Right renal cortex interstitium (tissue), 3 donors: ENCODE data around the gene FTCD. TPM values are rescaled to one million over a fixed set of nuclear protein-coding genes. Genes with fewer than 3 reads are reported as not detected.

Experiments
- DNase-seq, 3 donors: peaks; one replicate each; pipeline ENCODE4 v3.0.0-alpha.2; 2013; ENCODE audit warnings: low read depth in 3 of 3, low spot score in 2 of 3
- polyA plus RNA-seq, 3 donors: library from polyadenylated mRNA; unstranded; fragments of 120-200 nt; gene quantifications; one replicate each; pipeline ENCODE4 v1.2.1, GENCODE V29; 2013; ENCODE audit not compliant: insufficient read length in 3 of 3

FTCD gene
- polyA plus RNA-seq, 3 donors: 15.1 to 23.2 (median 22.6) TPM

GRCh38 chr21:46125846-46126301 lies 29.5 kb downstream of the FTCD start:
- no peak for DNase-seq

DNA sequence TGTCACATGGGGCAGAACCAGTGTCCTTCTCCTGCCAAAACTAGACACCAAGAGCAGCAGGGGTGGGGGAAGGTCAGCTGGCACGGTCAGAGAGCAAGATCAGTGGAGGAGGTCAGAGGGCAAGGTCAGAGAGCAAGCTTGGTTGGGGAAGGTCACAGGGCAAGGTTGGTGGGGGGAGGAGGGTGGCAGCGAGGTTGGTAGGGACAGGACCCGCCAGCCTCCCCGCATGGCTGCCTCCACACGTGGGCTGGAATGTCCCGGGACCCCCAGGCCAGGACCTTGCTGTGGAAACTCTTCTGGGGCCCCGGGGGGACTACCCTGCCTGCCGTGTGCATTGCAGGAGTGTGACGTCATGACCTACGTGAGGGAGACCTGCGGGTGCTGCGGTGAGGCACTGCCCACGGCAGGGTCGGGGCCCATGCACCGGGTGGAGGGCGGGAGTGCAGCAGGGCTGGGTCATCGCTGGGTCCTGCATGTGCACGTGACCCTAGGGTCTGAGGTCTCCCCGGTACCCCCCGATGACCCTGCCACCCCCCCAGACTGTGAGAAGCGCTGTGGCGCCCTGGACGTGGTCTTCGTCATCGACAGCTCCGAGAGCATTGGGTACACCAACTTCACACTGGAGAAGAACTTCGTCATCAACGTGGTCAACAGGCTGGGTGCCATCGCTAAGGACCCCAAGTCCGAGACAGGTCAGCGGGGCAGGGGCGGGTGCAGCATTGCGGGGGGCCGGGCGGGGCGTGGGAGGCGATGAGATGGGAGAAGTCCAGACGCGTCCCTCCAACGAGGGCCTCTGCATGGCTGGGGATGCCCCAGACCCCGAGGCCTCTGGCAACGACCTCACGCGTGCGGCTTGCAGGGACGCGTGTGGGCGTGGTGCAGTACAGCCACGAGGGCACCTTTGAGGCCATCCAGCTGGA lies 30.2 kb downstream of the FTCD start:
- no peak for DNase-seq

GRCh38 chr21:46124083-46124925 lies 31.1 kb downstream of the FTCD start:
- DNase-seq: no peak

DNA sequence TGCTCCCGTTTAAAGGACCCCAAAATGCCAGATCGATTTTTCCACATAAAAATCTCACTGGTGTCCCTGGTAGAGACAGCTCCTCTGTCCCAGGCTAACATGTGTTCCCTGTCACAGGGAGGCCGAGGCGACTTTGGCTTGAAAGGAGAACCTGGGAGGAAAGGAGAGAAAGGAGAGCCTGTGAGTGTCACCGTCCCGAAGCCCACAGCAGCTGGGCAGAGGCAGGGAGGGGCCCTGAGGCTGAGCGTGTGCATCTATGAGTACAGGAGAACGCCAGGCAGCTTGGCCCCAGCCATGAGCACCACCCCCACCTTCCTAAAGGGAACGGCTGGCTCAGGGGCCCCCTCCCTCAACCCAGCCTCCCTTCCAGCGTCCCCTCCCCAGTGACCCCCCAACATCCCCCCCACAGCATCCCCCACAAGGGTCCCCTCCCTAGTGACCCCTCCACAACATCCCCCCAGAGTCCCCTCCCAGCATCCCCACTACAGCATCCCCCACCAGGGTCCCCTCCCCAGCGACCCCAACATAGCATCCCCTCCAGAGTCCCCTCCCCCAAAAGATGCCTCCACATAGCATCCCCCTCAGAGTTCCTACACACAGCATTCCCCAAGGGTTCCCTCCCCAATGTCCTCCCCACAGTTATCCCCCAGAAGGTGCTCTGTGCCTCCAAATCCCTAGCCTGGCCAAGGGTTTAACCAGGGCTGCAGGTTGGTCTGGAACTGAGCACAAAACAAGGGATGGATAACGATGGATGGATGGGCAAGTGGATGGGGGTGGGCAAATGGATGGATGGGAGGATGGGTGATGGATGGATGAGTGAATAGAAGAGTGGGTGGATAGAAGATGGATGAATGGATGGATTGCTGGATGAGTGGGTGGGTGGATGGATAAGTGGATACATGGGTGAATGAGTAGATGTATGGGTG lies 32.4 kb downstream of the FTCD start:
- DNase-seq: no peak

- DNase-seq: no peak
Measured at GRCh38 chr21:46122237-46122671, 33.1 kb downstream of the FTCD start.

- DNase-seq: no peak
Measured at GRCh38 chr21:46121286-46122221, 33.8 kb downstream of the FTCD start.

- DNase-seq: no peak
Measured at GRCh38 chr21:46120301-46121285, 34.8 kb downstream of the FTCD start.

- no peak for DNase-seq
Measured at GRCh38 chr21:46119637-46120271, 35.6 kb downstream of the FTCD start.

DNA sequence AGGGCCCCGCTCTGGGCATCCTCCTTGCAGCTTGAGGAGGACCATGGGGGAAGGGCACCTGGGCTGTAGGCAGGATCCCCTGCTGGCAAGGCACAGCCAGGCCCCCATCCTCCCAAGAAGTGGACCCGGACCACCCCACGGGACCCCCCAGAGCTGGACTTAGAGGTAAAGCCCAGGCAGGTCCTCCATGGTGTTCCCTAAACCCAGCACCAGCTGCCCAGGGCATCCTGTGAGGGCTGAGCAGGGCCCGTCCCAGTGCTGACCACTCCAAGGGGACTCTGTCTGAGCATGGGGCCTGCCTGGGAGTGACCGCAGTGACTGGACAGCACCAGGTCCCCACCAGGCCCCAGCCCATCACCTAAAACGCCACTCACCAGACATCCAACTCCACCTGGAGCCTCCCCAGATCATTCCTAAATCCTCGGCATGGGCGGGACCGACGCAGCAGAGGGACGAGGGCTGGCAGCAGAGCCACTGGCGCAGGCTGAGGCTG lies 36.2 kb downstream of the FTCD start:
- DNase-seq: no peak

GRCh38 chr21:46118316-46119143 lies 36.8 kb downstream of the FTCD start:
- DNase-seq: no peak

DNA sequence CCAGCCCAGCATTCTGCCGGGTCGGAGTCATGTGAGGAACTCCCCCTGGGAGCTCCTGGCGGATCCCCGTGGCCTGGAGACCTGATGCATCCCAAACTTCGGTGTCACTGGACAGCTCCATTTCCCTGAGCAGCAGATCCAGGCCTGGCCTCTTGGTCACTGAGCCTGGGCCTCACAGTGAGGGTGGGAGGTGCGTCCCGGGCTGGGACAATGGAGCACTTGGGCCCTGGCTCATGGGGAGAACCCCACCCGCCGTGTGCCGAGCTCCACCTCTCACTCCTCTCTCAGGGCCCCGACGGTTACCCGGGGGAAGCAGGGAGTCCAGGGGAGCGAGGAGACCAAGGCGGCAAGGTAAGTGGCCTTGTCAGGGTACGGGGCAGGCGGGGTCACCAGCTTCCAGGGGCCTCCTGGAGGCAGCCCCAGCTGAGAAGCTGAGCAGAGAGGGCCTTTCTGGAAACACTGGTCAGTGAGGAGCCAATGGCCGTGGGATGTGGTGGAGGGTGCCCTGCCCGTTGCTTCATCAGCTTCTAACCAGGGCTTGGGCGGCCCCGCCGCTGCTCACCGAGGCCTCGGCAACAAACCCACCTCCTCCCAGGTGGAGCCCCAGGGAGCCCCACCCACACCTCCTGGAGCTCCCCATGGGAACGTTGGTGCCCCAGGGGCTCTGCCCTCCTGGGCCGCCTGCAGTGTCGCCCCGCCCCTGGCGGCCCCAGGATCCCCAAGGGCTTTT lies 37.6 kb downstream of the FTCD start:
- DNase-seq: no peak

- DNase-seq: no peak
Measured at GRCh38 chr21:46116776-46117585, 38.4 kb downstream of the FTCD start.

GRCh38 chr21:46116189-46116775 lies 39.1 kb downstream of the FTCD start:
- no peak for DNase-seq

GRCh38 chr21:46115441-46116188 lies 39.8 kb downstream of the FTCD start:
- no peak for DNase-seq
